ENCODE results near the gene NUP93. TPM values are rescaled to one million over a fixed set of nuclear protein-coding genes. Genes with fewer than 3 reads are reported as not detected.

NUP93 gene
- total RNA-seq, 1 experiment from 2014 or later, result 165 TPM

- no peak overlapping the region for H2AFZ ChIP-seq (ENCODE audit: low read length)
- Mint-ChIP-seq H3K4me1 (no peaks in the 10 kb centered on the region), H3K27ac (no peak overlapping the region), H3K36me3 (ENCODE audit: insufficient read depth in 1 of 3, low read depth in 3 of 3) (peaks cover 45 to 65% (median 54%) of the 10 kb centered on the region in 3 experiments), H3K4me3 (no peak overlapping the region), H3K9me3 (peaks cover 20 to 24% of the 10 kb centered on the region in 2 experiments), H3K27me3 (ENCODE audit: low read depth) (no peaks in the 10 kb centered on the region)
- H3K56ac ChIP-seq (ENCODE audit: insufficient read length, low read depth, low read length), result no peak overlapping the region
- H4K20me1 ChIP-seq (ENCODE audit: control insufficient read depth, insufficient read depth, insufficient read length), result no peaks in the 10 kb centered on the region
- peaks cover 9% of the 10 kb centered on the region for H3K9me3 ChIP-seq (ENCODE audit: control insufficient read depth, low read depth, low read length)
- no peak overlapping the region for H2BK120ac ChIP-seq (ENCODE audit: low read depth, low read length, poor library complexity, severe bottlenecking)
- no peak overlapping the region for H2BK20ac ChIP-seq (ENCODE audit: low read depth, low read length, poor library complexity, severe bottlenecking)
- no peak overlapping the region for H3K27ac ChIP-seq (ENCODE audit: insufficient read length, low read depth, low read length)
- no peak overlapping the region for H3K23ac ChIP-seq (ENCODE audit: insufficient read length, low read depth, low read length)
- no peaks in the 10 kb centered on the region for H3K23me2 ChIP-seq (ENCODE audit: insufficient read length, low read depth, low read length, poor library complexity, severe bottlenecking)
- no peak overlapping the region for H2AK5ac ChIP-seq (ENCODE audit: insufficient read length, low read length)
- no peak for TF ChIP-seq CTCF (conservative IDR thresholded peaks at IDR 0.05)
- no peak overlapping the region for H3K4me2 ChIP-seq (ENCODE audit: insufficient read depth, insufficient read length, low read length)
- no peak overlapping the region for H3K9ac ChIP-seq (ENCODE audit: extremely low read depth, insufficient read length, low read length)
- H3K79me1 ChIP-seq (ENCODE audit: insufficient read depth, low read depth, low read length, poor library complexity, severe bottlenecking), result peaks cover 6% of the 10 kb centered on the region
- H4K8ac ChIP-seq (replicated peaks; ENCODE audit: insufficient read length, low read depth, low read length), result no peak overlapping the region
- H3K4ac ChIP-seq (ENCODE audit: low read depth, low read length), result no peak overlapping the region
- no peak overlapping the region for H2BK5ac ChIP-seq (ENCODE audit: insufficient read length, low read length)
- no peak overlapping the region for H3K18ac ChIP-seq (ENCODE audit: insufficient read length, low read depth, low read length)
- no peaks in the 10 kb centered on the region for H3K27me3 ChIP-seq (ENCODE audit: insufficient read depth, low read length)
- 0 out of 2 replicates have a peak, but pooled peaks cover 2% of the 10 kb centered on the region for H3K79me2 ChIP-seq (ENCODE audit: insufficient read depth, low read length)
- no peak overlapping the region for H4K91ac ChIP-seq (ENCODE audit: insufficient read length, low read depth, low read length)
- H4K5ac ChIP-seq (ENCODE audit: insufficient read length, low read depth, low read length), result no peak overlapping the region
- no peak overlapping the region for H2BK15ac ChIP-seq (ENCODE audit: low read depth, low read length)
- H3T11ph ChIP-seq (ENCODE audit: low read length), result no peak overlapping the region
- no peak overlapping the region for H2BK12ac ChIP-seq (ENCODE audit: insufficient read length, low read depth, low read length)
- H3K14ac ChIP-seq (ENCODE audit: insufficient read depth, low read length), result no peak overlapping the region
- no peaks in the 10 kb centered on the region for H3K4me1 ChIP-seq (ENCODE audit: insufficient read depth, low read length)
- no peak for DNase-seq
Observed at GRCh38 chr16:56755038-56755437, 25.1 kb downstream of the NUP93 start.

Measured in H9 (cell line).